Hepatocyte (in vitro differentiated cells): ENCODE measurements around the gene IL1RN. TPM values are rescaled to one million over a fixed set of nuclear protein-coding genes. Genes with fewer than 3 reads are reported as not detected.

Experiments used
- DNase-seq: peaks from one replicate; pipeline ENCODE4 v3.0.0-alpha.2; 2016; ENCODE audit warnings: low spot score
- H2AFZ ChIP-seq: fragments of 200-600 bp; sonication (generic); 2 replicates; pipeline ENCODE4 v1.6.0; 2016; ENCODE audit warnings: antibody characterized with exemption, mild to moderate bottlenecking
- H3K27ac ChIP-seq: fragments of 200-600 bp; sonication (generic); 2 replicates; pipeline ENCODE4 v1.5.1; 2016; ENCODE audit warnings: mild to moderate bottlenecking
- H3K27me3 ChIP-seq: fragments of 200-600 bp; sonication (generic); 2 replicates; pipeline ENCODE4 v1.6.1; 2016
- H3K36me3 ChIP-seq: fragments of 200-600 bp; sonication (generic); replicated peaks from 2 replicates; pipeline ENCODE4 v1.5.1; 2016; ENCODE audit warnings: low read depth; ENCODE audit not compliant: insufficient read depth
- H3K4me1 ChIP-seq: fragments of 200-600 bp; sonication (generic); 2 replicates; pipeline ENCODE4 v1.5.1; 2016; ENCODE audit warnings: mild to moderate bottlenecking, moderate library complexity; ENCODE audit not compliant: insufficient read depth
- H3K4me2 ChIP-seq: fragments of 200-600 bp; sonication (generic); 2 replicates; pipeline ENCODE4 v1.6.0; 2016
- H3K4me3 ChIP-seq: fragments of 200-600 bp; sonication (generic); 2 replicates; pipeline ENCODE4 v1.5.1; 2016; ENCODE audit warnings: mild to moderate bottlenecking
- H3K79me2 ChIP-seq: fragments of 200-600 bp; sonication (generic); 2 replicates; pipeline ENCODE4 v1.6.0; 2017; ENCODE audit warnings: mild to moderate bottlenecking
- H3K9me2 ChIP-seq: fragments of 200-600 bp; sonication (generic); replicated peaks from 2 replicates; pipeline ENCODE4 v1.6.0; 2017; ENCODE audit warnings: mild to moderate bottlenecking; ENCODE audit not compliant: insufficient read depth
- H3K9me3 ChIP-seq: fragments of 200-600 bp; sonication (generic); 2 replicates; pipeline ENCODE4 v1.5.1; 2016; ENCODE audit warnings: low read depth, mild to moderate bottlenecking
- H4K20me1 ChIP-seq: fragments of 200-600 bp; sonication (generic); 2 replicates; pipeline ENCODE4 v1.6.0; 2016; ENCODE audit warnings: mild to moderate bottlenecking; ENCODE audit not compliant: insufficient read depth, poor library complexity, severe bottlenecking
- CTCF ChIP-seq: fragments of 200-600 bp; sonication (generic); IDR thresholded peaks from 2 replicates; pipeline ENCODE4 v1.5.1; 2016; ENCODE audit warnings: antibody characterized with exemption, mild to moderate bottlenecking; ENCODE audit not compliant: poor library complexity
- EZH2 ChIP-seq: fragments of 200-600 bp; sonication (generic); IDR thresholded peaks from 2 replicates; pipeline ENCODE4 v1.6.1; 2016; ENCODE audit warnings: antibody characterized with exemption, mild to moderate bottlenecking, borderline replicate concordance
- EZH2phosphoT487 ChIP-seq: fragments of 200-600 bp; sonication (generic); IDR thresholded peaks from one replicate; pipeline ENCODE4 v1.6.1; 2018; ENCODE audit warnings: antibody characterized with exemption, mild to moderate bottlenecking, low read depth, moderate library complexity; ENCODE audit not compliant: unreplicated experiment, severe bottlenecking
- WGBS: methylation state at CpG from one replicate; pipeline ENCODE4 v1.1.6; 2016; ENCODE audit warnings: low lambda C conversion rate; ENCODE audit errors: missing lambda C conversion rate; 5-methylcytosine and 5-hydroxymethylcytosine counted together
- polyA plus RNA-seq: library from polyadenylated mRNA; unstranded; fragments of >200 nt; fragmentation: Nextera tagmentation; extraction: Ambion mirVana; gene quantifications from 2 replicates; pipeline ENCODE4 v1.2.1, GENCODE V29; 2016
- total RNA-seq: library from RNA; depleted of rRNA; stranded (reverse); fragments of >200 nt; gene quantifications from 2 replicates; pipeline ENCODE4 v1.2.3, GENCODE V29; 2014

Gene IL1RN
- total and polyA plus RNA-seq, 2 experiments from 2014 or later = 3.1 to 7.3 TPM

- no peak for TF ChIP-seq CTCF
- TF ChIP-seq EZH2phosphoT487 = no peak
- TF ChIP-seq EZH2 = no peak
- no peaks in the 10 kb centered on the region for H4K20me1 ChIP-seq
- peak overlapping the region; percentile 97 for H3K4me2 ChIP-seq
- no peaks in the 10 kb centered on the region for H3K36me3 ChIP-seq
- H3K79me2 ChIP-seq = peaks cover 18% of the 10 kb centered on the region
- H3K27ac ChIP-seq = peak overlapping the region; percentile 90
- H3K9me3 ChIP-seq = no peaks in the 10 kb centered on the region
- no peak for DNase-seq
- H3K9me2 ChIP-seq = no peaks in the 10 kb centered on the region
- H2AFZ ChIP-seq = no peak overlapping the region
- whole genome bisulfite sequencing = 57% methylated on average over 4 of the region's 4 CpGs
- H3K27me3 ChIP-seq = no peaks in the 10 kb centered on the region
- H3K4me1 ChIP-seq = peaks cover 24% of the 10 kb centered on the region
- no peak overlapping the region for H3K4me3 ChIP-seq
These were observed 31.6 kb downstream of the IL1RN start for GRCh38 chr2:113158884-113159553.

- Histone ChIP-seq H3K27me3 (no peaks in the 10 kb centered on the region), H3K4me1 (peaks cover 24% of the 10 kb centered on the region)
- 100% methylated on average over 1 of the region's 1 CpG for WGBS
These were observed 32.9 kb downstream of the IL1RN start for GRCh38 chr2:113160248-113160647.

GRCh38 chr2:113160962-113161361 lies 33.6 kb downstream of the IL1RN start:
- H3K4me2 ChIP-seq = no peak overlapping the region
- H3K36me3 ChIP-seq = no peaks in the 10 kb centered on the region
- H3K27ac ChIP-seq = no peak overlapping the region
- H3K9me3 ChIP-seq = no peaks in the 10 kb centered on the region
- no peak overlapping the region for H3K4me3 ChIP-seq
- no peak for DNase-seq
- no peak for TF ChIP-seq EZH2
- TF ChIP-seq CTCF = no peak
- TF ChIP-seq EZH2phosphoT487 = no peak
- peaks cover 18% of the 10 kb centered on the region for H3K79me2 ChIP-seq
- H3K9me2 ChIP-seq = no peaks in the 10 kb centered on the region
- H2AFZ ChIP-seq = no peak overlapping the region
- peaks cover 24% of the 10 kb centered on the region for H3K4me1 ChIP-seq
- no peaks in the 10 kb centered on the region for H3K27me3 ChIP-seq
- WGBS = 91% methylated on average over 5 of the region's 5 CpGs
- H4K20me1 ChIP-seq = no peaks in the 10 kb centered on the region

More at GRCh38 chr2:113160248-113160647, 32.9 kb downstream of the IL1RN start:
- Histone ChIP-seq H3K27ac (no peak overlapping the region), H3K9me2 (no peaks in the 10 kb centered on the region), H2AFZ (no peak overlapping the region), H3K36me3 (no peaks in the 10 kb centered on the region), H3K4me3 (no peak overlapping the region), H3K4me2 (no peak overlapping the region), H4K20me1 (no peaks in the 10 kb centered on the region), H3K79me2 (peaks cover 18% of the 10 kb centered on the region), H3K9me3 (no peaks in the 10 kb centered on the region)
- TF ChIP-seq EZH2 = no peak
- no peak for TF ChIP-seq CTCF
- TF ChIP-seq EZH2phosphoT487 = no peak
- no peak for DNase-seq
